NCI-H2196 (cell line): ENCODE data around the gene CUEDC2.
A peak's percentile ranks its signal among the peaks of the same experiment; 100 is the strongest.
"Not testable (repeated sequence)": the region's sequence is repeated elsewhere in the genome, so short reads cannot be mapped to it uniquely, and the experiment has no call there.

Experiments used
- DNase-seq: peaks from one replicate; lab custom pipeline; 2025; ENCODE audit not compliant: unreplicated experiment; lab: John Stamatoyannopoulos, UW

CUEDC2 gene

GRCh38 chr10:102454662-102455487, 22.5 kb upstream of the CUEDC2 start:
- DNase-seq, result not testable (repeated sequence)

GRCh38 chr10:102453502-102453901, 21.1 kb upstream of the CUEDC2 start:
- no peak for DNase-seq

GRCh38 chr10:102452672-102453340, 20.4 kb upstream of the CUEDC2 start:
- DNase-seq, result peak; percentile 48

- DNase-seq, result peak; percentile 8
These were observed 19.0 kb upstream of the CUEDC2 start, which contains the start of gene C10orf95 for GRCh38 chr10:102451105-102451969. TSS of gene C10orf95 (minus strand) at chr10:102451543. CDS start at chr10:102451093, 450 bp downstream.

- DNase-seq, result peak; percentile 78
These were observed 18.2 kb upstream of the CUEDC2 start for GRCh38 chr10:102450374-102451104.

GRCh38 chr10:102450124-102450373, 17.7 kb upstream of the CUEDC2 start:
- DNase-seq, result no peak

GRCh38 chr10:102449321-102450123, 17.1 kb upstream of the CUEDC2 start:
- DNase-seq, result peak; percentile 65

- DNase-seq, result no peak
These were observed 12.5 kb upstream of the CUEDC2 start for GRCh38 chr10:102444851-102445250.

GRCh38 chr10:102438374-102438773, 6.0 kb upstream of the CUEDC2 start:
- no peak for DNase-seq

- no peak for DNase-seq
These were observed 5.1 kb upstream of the CUEDC2 start for GRCh38 chr10:102437515-102437914.

- DNase-seq, result no peak
These were observed 3.9 kb upstream of the CUEDC2 start for GRCh38 chr10:102436312-102436711.

- no peak for DNase-seq
These were observed 3.3 kb upstream of the CUEDC2 start for GRCh38 chr10:102435529-102436233.

GRCh38 chr10:102435133-102435497, 2.7 kb upstream of the CUEDC2 start:
- no peak for DNase-seq

GRCh38 chr10:102434394-102435132, 2.2 kb upstream of the CUEDC2 start:
- DNase-seq, result no peak

- no peak for DNase-seq
These were observed 1.3 kb upstream of the CUEDC2 start for GRCh38 chr10:102433619-102434046.

- no peak for DNase-seq
These were observed 786 bp downstream of the CUEDC2 start for GRCh38 chr10:102431452-102432124.

- DNase-seq, result no peak
These were observed 2.9 kb downstream of the CUEDC2 start for GRCh38 chr10:102429468-102429867.

- no peak for DNase-seq
These were observed 5.5 kb downstream of the CUEDC2 start for GRCh38 chr10:102426803-102427287.
